ENCODE measurements around the gene EEF1AKMT4.

- TF ChIP-seq CTCF (IDR thresholded peaks at IDR 0.05; ENCODE audit: insufficient read depth, low read length) (no peak), POLR2AphosphoS5 (IDR thresholded peaks at IDR 0.05; ENCODE audit: low read depth) (no peak)
These were observed 22.8 kb downstream of the EEF1AKMT4 start for GRCh38 chr3:184272269-184272668.
